Caki2 (cell line): Measurements from ENCODE around the gene FBF1. TPM values are rescaled to one million over a fixed set of nuclear protein-coding genes. Genes with fewer than 3 reads are reported as not detected.
"Not testable (repeated sequence)": the region's sequence is repeated elsewhere in the genome, so short reads cannot be mapped to it uniquely, and the experiment has no call there.

ENCODE experiments used
- DNase-seq: peaks from one replicate; pipeline ENCODE4 v3.0.0-alpha.2; 2015; ENCODE audit warnings: low read depth
- in situ Hi-C: cut with HindIII; loops from 2 replicates; pipeline ENCODE4 v1.10.0; 2016; ENCODE audit warnings: low sequenced_read_pairs, low pct_unique_long_range_greater_than_20kb, mixed read lengths
- total RNA-seq: library from RNA; depleted of rRNA; stranded (reverse); fragments of >200 nt; shearing (Covaris generic); gene quantifications from 2 replicates; pipeline ENCODE4 v1.2.3, GENCODE V29; 2014; ENCODE audit warnings: low replicate concordance; rRNA removed

The FBF1 gene
- total RNA-seq, 1 experiment from 2014 or later: 19.6 TPM

- in situ Hi-C loops, DNase-seq: not testable (repeated sequence)
These were observed 70.6 kb downstream of the FBF1 start for GRCh38 chr17:75870228-75870627.

- in situ Hi-C loops: no loop called here
- DNase-seq: no peak
These were observed 71.3 kb downstream of the FBF1 start for GRCh38 chr17:75869282-75870141.

GRCh38 chr17:75868730-75869281 lies 72.0 kb downstream of the FBF1 start:
- DNase-seq, in situ Hi-C loops: not testable (repeated sequence)

GRCh38 chr17:75865404-75866188 lies 75.2 kb downstream of the FBF1 start:
- in situ Hi-C loops, DNase-seq: not testable (repeated sequence)

- DNase-seq, in situ Hi-C loops: not testable (repeated sequence)
These were observed 76.0 kb downstream of the FBF1 start for GRCh38 chr17:75864887-75865286.

- in situ Hi-C loops: no loop called here
- DNase-seq: no peak
These were observed 76.4 kb downstream of the FBF1 start for GRCh38 chr17:75864448-75864871.

GRCh38 chr17:75861927-75862317 lies 78.9 kb downstream of the FBF1 start:
- in situ Hi-C loops: no loop called here
- DNase-seq: no peak

Other genes starting within 250 kb of the FBF1 start
- 8.1 and 12.4 TPM in 2 replicates for gene ITGB4, start 219.6 kb downstream of the FBF1 start, total RNA-seq
- 45.8 and 57.3 TPM in 2 replicates for gene GALK1, start 175.8 kb downstream of the FBF1 start, total RNA-seq
- 34.4 and 37.1 TPM in 2 replicates for gene UNK, start 156.2 kb downstream of the FBF1 start, total RNA-seq
- gene UNC13D, start 96.6 kb downstream of the FBF1 start, total RNA-seq: 1.5 and 2.2 TPM in 2 replicates
- gene WBP2, start 85.7 kb downstream of the FBF1 start, total RNA-seq: 16.9 and 25.7 TPM in 2 replicates
- 73.4 and 102 TPM in 2 replicates for gene TRIM47, start 62.5 kb downstream of the FBF1 start, total RNA-seq
- 30.9 and 44.3 TPM in 2 replicates for gene TRIM65, start 44.1 kb downstream of the FBF1 start, total RNA-seq
- gene MRPL38, start 36.2 kb downstream of the FBF1 start, total RNA-seq: 103 and 124 TPM in 2 replicates
- gene ACOX1, start 38.1 kb upstream of the FBF1 start, total RNA-seq: 15.6 and 20.9 TPM in 2 replicates
- 23.1 and 46.5 TPM in 2 replicates for gene TEN1, start 38.2 kb upstream of the FBF1 start, total RNA-seq
- 5.3 and 12.0 TPM in 2 replicates for gene CDK3, start 59.8 kb upstream of the FBF1 start, total RNA-seq
- 48.6 and 51.7 TPM in 2 replicates for gene EVPL, start 86.3 kb upstream of the FBF1 start, total RNA-seq
- gene SRP68, start 131.5 kb upstream of the FBF1 start, total RNA-seq: 58.2 and 60.8 TPM in 2 replicates
- not detected in 2 replicates for gene GALR2, start 133.7 kb upstream of the FBF1 start, total RNA-seq
- not detected in 2 replicates for gene ZACN, start 138.1 kb upstream of the FBF1 start, total RNA-seq
- gene EXOC7, start 162.7 kb upstream of the FBF1 start, total RNA-seq: 71.7 and 72.1 TPM in 2 replicates
- gene FOXJ1, start 200.2 kb upstream of the FBF1 start, total RNA-seq: 1.7 TPM in 1 of 2 replicates, not detected in the other